Astrocyte (in vitro differentiated cells and primary cell): ENCODE results near the gene PRR7. TPM values are rescaled to one million over a fixed set of nuclear protein-coding genes. Genes with fewer than 3 reads are reported as not detected.

Experiments used
- DNase-seq: peaks from one replicate; pipeline ENCODE4 v3.0.0-alpha.2; 2010; ENCODE audit warnings: low read depth
- FAIRE-seq: peaks from 2 replicates; lab custom pipeline; 2011; peaks lifted over from hg19 to GRCh38; lab: Jason Lieb, UNC
- H2AFZ ChIP-seq: 2 replicates; pipeline ENCODE4 v1.6.0; 2012; ENCODE audit warnings: low read depth, low read length, inconsistent platforms
- H3K27ac ChIP-seq: 2 replicates; pipeline ENCODE4 v1.5.1; 2011; ENCODE audit warnings: low read depth, low read length, inconsistent platforms
- H3K27me3 ChIP-seq: 2 replicates; pipeline ENCODE4 v1.6.0; 2011; ENCODE audit warnings: low read length, inconsistent platforms; ENCODE audit not compliant: insufficient read depth
- H3K36me3 ChIP-seq: 2 replicates; pipeline ENCODE4 v1.5.1; 2011; ENCODE audit warnings: low read length, inconsistent platforms; ENCODE audit not compliant: insufficient read depth
- H3K4me1 ChIP-seq: 2 replicates; pipeline ENCODE4 v1.5.1; 2011; ENCODE audit warnings: low read length, inconsistent platforms; ENCODE audit not compliant: insufficient read depth
- H3K4me2 ChIP-seq: 2 replicates; pipeline ENCODE4 v1.6.0; 2012; ENCODE audit warnings: low read length, inconsistent platforms
- H3K4me3 ChIP-seq: 2 replicates; pipeline ENCODE4 v1.5.1; 2011; ENCODE audit warnings: low read depth, mild to moderate bottlenecking, low read length, inconsistent platforms; ENCODE audit not compliant: insufficient read depth
- H3K79me2 ChIP-seq: 2 replicates; pipeline ENCODE4 v1.6.0; 2012; ENCODE audit warnings: mild to moderate bottlenecking, low read length, inconsistent platforms; ENCODE audit not compliant: insufficient read depth
- H3K9ac ChIP-seq: 2 replicates; pipeline ENCODE4 v1.6.0; 2012; ENCODE audit warnings: mild to moderate bottlenecking, low read length, inconsistent platforms
- H3K9me3 ChIP-seq: 2 replicates; pipeline ENCODE4 v1.5.1; 2012; ENCODE audit warnings: low read depth, mild to moderate bottlenecking, low read length, inconsistent platforms; ENCODE audit not compliant: insufficient read depth
- H4K20me1 ChIP-seq: 2 replicates; pipeline ENCODE4 v1.6.0; 2012; ENCODE audit warnings: low read length, inconsistent platforms; ENCODE audit not compliant: insufficient read depth
- H3K27ac Mint-ChIP-seq: one replicate; pipeline ENCODE4 v1.8.0; 2021; ENCODE audit warnings: mild to moderate bottlenecking, mixed read lengths; ENCODE audit not compliant: unreplicated experiment
- H3K27me3 Mint-ChIP-seq: one replicate; pipeline ENCODE4 v1.8.0; 2021; ENCODE audit warnings: low read depth, mixed read lengths; ENCODE audit not compliant: unreplicated experiment
- H3K36me3 Mint-ChIP-seq: one replicate; pipeline ENCODE4 v1.8.0; 2021; ENCODE audit warnings: low read depth, mixed read lengths; ENCODE audit not compliant: unreplicated experiment
- H3K4me1 Mint-ChIP-seq: one replicate; pipeline ENCODE4 v1.8.0; 2021; ENCODE audit warnings: low read depth, mixed read lengths; ENCODE audit not compliant: unreplicated experiment
- H3K4me3 Mint-ChIP-seq: one replicate; pipeline ENCODE4 v1.8.0; 2021; ENCODE audit warnings: mild to moderate bottlenecking, moderate library complexity, mixed read lengths; ENCODE audit not compliant: unreplicated experiment
- H3K9me3 Mint-ChIP-seq: one replicate; pipeline ENCODE4 v1.8.0; 2021; ENCODE audit warnings: mild to moderate bottlenecking, mixed read lengths; ENCODE audit not compliant: unreplicated experiment
- CTCF ChIP-seq: IDR thresholded peaks from 2 replicates; pipeline ENCODE4 v1.5.1; 2011; ENCODE audit warnings: low read depth, mild to moderate bottlenecking, inconsistent platforms, low read length, moderate library complexity; ENCODE audit not compliant: insufficient read depth
- EZH2 ChIP-seq: IDR thresholded peaks from 2 replicates; pipeline ENCODE4 v1.6.1; 2012; ENCODE audit warnings: mild to moderate bottlenecking, low read length, inconsistent platforms; ENCODE audit not compliant: insufficient read depth
- total RNA-seq: library from RNA; stranded (reverse); gene quantifications from 2 replicates; pipeline ENCODE4 v1.2.1, GENCODE V29; 2021

PRR7 gene
- total RNA-seq, 1 donor from 2014 or later: 9.9 TPM

- no peaks in the 10 kb centered on the region for H3K9me3 Mint-ChIP-seq
- Histone ChIP-seq H3K9ac (no peak overlapping the region), H3K36me3 (peaks cover 4% of the 10 kb centered on the region), H3K27me3 (no peaks in the 10 kb centered on the region), H2AFZ (no peak overlapping the region), H3K4me1 (peaks cover 8% of the 10 kb centered on the region), H3K27ac (no peak overlapping the region), H3K4me2 (no peak overlapping the region), H3K9me3 (no peaks in the 10 kb centered on the region), H3K4me3 (no peak overlapping the region), H4K20me1 (peaks cover 44% of the 10 kb centered on the region), H3K79me2 (peaks cover 38% of the 10 kb centered on the region)
- FAIRE-seq (no peak), DNase-seq (no peak)
- no peak overlapping the region for H3K4me3 Mint-ChIP-seq
- TF ChIP-seq EZH2 (no peak), CTCF (no peak)
- H3K27me3 Mint-ChIP-seq: no peaks in the 10 kb centered on the region
- peaks cover 9% of the 10 kb centered on the region for H3K4me1 Mint-ChIP-seq
- H3K36me3 Mint-ChIP-seq: peaks cover 8% of the 10 kb centered on the region
- H3K27ac Mint-ChIP-seq: no peak overlapping the region
Observed at GRCh38 chr5:177430972-177431316, 15.7 kb upstream of the PRR7 start.

- FAIRE-seq (no peak), DNase-seq (no peak)
- Mint-ChIP-seq H3K9me3 (no peaks in the 10 kb centered on the region), H3K4me3 (no peak overlapping the region), H3K27me3 (no peaks in the 10 kb centered on the region), H3K36me3 (peaks cover 9% of the 10 kb centered on the region), H3K4me1 (peaks cover 9% of the 10 kb centered on the region), H3K27ac (no peak overlapping the region)
- Histone ChIP-seq H3K4me2 (no peak overlapping the region), H3K9ac (no peak overlapping the region), H3K4me1 (peaks cover 8% of the 10 kb centered on the region), H3K27me3 (no peaks in the 10 kb centered on the region), H4K20me1 (peaks cover 44% of the 10 kb centered on the region), H3K27ac (no peak overlapping the region), H3K9me3 (no peaks in the 10 kb centered on the region), H3K79me2 (peaks cover 38% of the 10 kb centered on the region), H2AFZ (no peak overlapping the region), H3K36me3 (peaks cover 4% of the 10 kb centered on the region), H3K4me3 (no peak overlapping the region)
- TF ChIP-seq CTCF: no peak
- TF ChIP-seq EZH2: no peak
Observed at GRCh38 chr5:177431317-177432142, 15.1 kb upstream of the PRR7 start.

- Histone ChIP-seq H3K9me3 (no peaks in the 10 kb centered on the region), H4K20me1 (peaks cover 41% of the 10 kb centered on the region), H3K9ac (no peak overlapping the region), H2AFZ (no peak overlapping the region), H3K79me2 (peaks cover 32% of the 10 kb centered on the region), H3K4me3 (no peak overlapping the region), H3K4me2 (no peak overlapping the region), H3K27me3 (no peaks in the 10 kb centered on the region), H3K27ac (no peak overlapping the region), H3K4me1 (peaks cover 6% of the 10 kb centered on the region), H3K36me3 (peaks cover 4% of the 10 kb centered on the region)
- FAIRE-seq (no peak), DNase-seq (no peak)
- no peak for TF ChIP-seq EZH2
- TF ChIP-seq CTCF: no peak
- no peak overlapping the region for H3K4me3 Mint-ChIP-seq
- no peak overlapping the region for H3K27ac Mint-ChIP-seq
- H3K9me3 Mint-ChIP-seq: no peaks in the 10 kb centered on the region
- H3K27me3 Mint-ChIP-seq: no peaks in the 10 kb centered on the region
- H3K4me1 Mint-ChIP-seq: peaks cover 9% of the 10 kb centered on the region
- H3K36me3 Mint-ChIP-seq: peaks cover 11% of the 10 kb centered on the region
Observed at GRCh38 chr5:177432143-177432838, 14.3 kb upstream of the PRR7 start.
